Fibroblast of skin of left quadriceps (primary cell): Measurements from ENCODE around the gene NIBAN1.
"Not testable (repeated sequence)": the region's sequence is repeated elsewhere in the genome, so short reads cannot be mapped to it uniquely, and the experiment has no call there.

Source experiments
- DNase-seq, 2 experiments: peaks; one replicate each; pipeline ENCODE4 v3.0.0-alpha.2; 2013; ENCODE audit warnings: low read depth in 2 of 2

The NIBAN1 gene

GRCh38 chr1:184972315-184973055 lies 1.8 kb downstream of the NIBAN1 start:
- DNase-seq = no peak

- no peak for DNase-seq
Observed at GRCh38 chr1:184971522-184972265, 2.6 kb downstream of the NIBAN1 start.

GRCh38 chr1:184970691-184971161 lies 3.6 kb downstream of the NIBAN1 start:
- DNase-seq = peak in 1 of 2 experiments; percentile 41

GRCh38 chr1:184966989-184967388 lies 7.3 kb downstream of the NIBAN1 start:
- no peak for DNase-seq

- DNase-seq = no peak
Observed at GRCh38 chr1:184965944-184966860, 8.1 kb downstream of the NIBAN1 start.

- DNase-seq = no peak
Observed at GRCh38 chr1:184965439-184965838, 8.9 kb downstream of the NIBAN1 start.

GRCh38 chr1:184959626-184960025 lies 14.7 kb downstream of the NIBAN1 start:
- DNase-seq = no peak

- no peak for DNase-seq
Observed at GRCh38 chr1:184958554-184959353, 15.6 kb downstream of the NIBAN1 start.

- DNase-seq = not testable (repeated sequence)
Observed at GRCh38 chr1:184957901-184958300, 16.4 kb downstream of the NIBAN1 start.

GRCh38 chr1:184956999-184957700 lies 17.2 kb downstream of the NIBAN1 start:
- no peak for DNase-seq

GRCh38 chr1:184954232-184954995 lies 19.9 kb downstream of the NIBAN1 start:
- DNase-seq = no peak

- no peak for DNase-seq
Observed at GRCh38 chr1:184953600-184954219, 20.6 kb downstream of the NIBAN1 start.

- no peak for DNase-seq
Observed at GRCh38 chr1:184952428-184952827, 21.9 kb downstream of the NIBAN1 start.

GRCh38 chr1:184951788-184952187 lies 22.5 kb downstream of the NIBAN1 start:
- DNase-seq = no peak

- DNase-seq = no peak
Observed at GRCh38 chr1:184950906-184951305, 23.4 kb downstream of the NIBAN1 start.

- DNase-seq = no peak
Observed at GRCh38 chr1:184950227-184950626, 24.1 kb downstream of the NIBAN1 start.

- no peak for DNase-seq
Observed at GRCh38 chr1:184947497-184948256, 26.6 kb downstream of the NIBAN1 start.

- no peak for DNase-seq
Observed at GRCh38 chr1:184945678-184946412, 28.5 kb downstream of the NIBAN1 start.
